Stomach (tissue), 4 donors: ENCODE data around the gene ATP5MC2.

Source experiments
- CTCF ChIP-seq, 7 experiments: fragments of 450-650 bp in 4 of 7; fragments of 200-600 bp in 3 of 7; sonication (generic) in 3 of 7; IDR thresholded peaks; one replicate each; pipeline ENCODE4 v1.5.1; 2016 to 2019; ENCODE audit warnings: antibody characterized with exemption in 7 of 7, control low read depth in 2 of 7, mild to moderate bottlenecking in 1 of 7
- EP300 ChIP-seq: sonication (generic); formaldehyde crosslinking; IDR thresholded peaks from one replicate; pipeline ENCODE4 v1.6.1; 2017; ENCODE audit warnings: antibody characterized with exemption
- POLR2A ChIP-seq, 4 donors: fragments of 450-650 bp; IDR thresholded peaks; one replicate each; pipeline ENCODE4 v1.6.1; 2016; ENCODE audit warnings: antibody characterized with exemption in 4 of 4, control low read depth in 2 of 4, mild to moderate bottlenecking in 1 of 4, moderate library complexity in 1 of 4
- POLR2AphosphoS5 ChIP-seq, 3 donors: sonication (generic); formaldehyde crosslinking; IDR thresholded peaks; one replicate each; pipeline ENCODE4 v1.6.1; 2016; ENCODE audit warnings: antibody characterized with exemption in 3 of 3

GRCh38 chr12:53703756-53704155 lies 27.9 kb upstream of the ATP5MC2 start:
- TF ChIP-seq CTCF (IDR thresholded peaks at IDR 0.05) (no peak), POLR2A (IDR thresholded peaks at IDR 0.05) (no peak), POLR2AphosphoS5 (IDR thresholded peaks at IDR 0.05) (no peak), EP300 (no peak)
